Thymus (tissue), 11 donors: ENCODE data around the gene HLCS. TPM values are rescaled to one million over a fixed set of nuclear protein-coding genes. Genes with fewer than 3 reads are reported as not detected.

Experiments used
- DNase-seq, 9 donors: peaks; one replicate each; pipeline ENCODE4 v3.0.0-alpha.2; 2013; ENCODE audit warnings: low spot score in 9 of 9, low read depth in 6 of 9, missing footprints in 1 of 9
- H3K27ac ChIP-seq, 2 donors: one replicate each; pipeline ENCODE4 v1.5.1; 2013; ENCODE audit warnings: control low read depth in 1 of 2, low read depth in 1 of 2, low read length in 1 of 2, mild to moderate bottlenecking in 1 of 2, moderate library complexity in 1 of 2
- H3K27me3 ChIP-seq, 2 donors: one replicate each; pipeline ENCODE4 v1.5.1; 2013; ENCODE audit warnings: low read length in 1 of 2; ENCODE audit not compliant: control insufficient read depth in 2 of 2, insufficient read depth in 1 of 2
- H3K36me3 ChIP-seq, 2 donors: one replicate each; pipeline ENCODE4 v1.5.1; 2013; ENCODE audit warnings: low read length in 1 of 2, mild to moderate bottlenecking in 1 of 2, moderate library complexity in 1 of 2; ENCODE audit not compliant: control insufficient read depth in 2 of 2, insufficient read depth in 2 of 2
- H3K4me1 ChIP-seq, 2 donors: one replicate each; pipeline ENCODE4 v1.5.1; 2013; ENCODE audit warnings: low read length in 2 of 2; ENCODE audit not compliant: control insufficient read depth in 2 of 2, insufficient read depth in 2 of 2
- H3K4me3 ChIP-seq, 2 donors: one replicate each; pipeline ENCODE4 v1.5.1; 2013; ENCODE audit warnings: low read length in 2 of 2, control low read depth in 1 of 2, mild to moderate bottlenecking in 1 of 2
- H3K9me3 ChIP-seq, 2 donors: one replicate each; pipeline ENCODE4 v1.5.1; 2013; ENCODE audit warnings: low read length in 1 of 2, mild to moderate bottlenecking in 1 of 2; ENCODE audit not compliant: control insufficient read depth in 2 of 2, insufficient read depth in 1 of 2
- WGBS: extraction: QIAGEN DNeasy Blood & Tissue Kit; methylation state at CpG from one replicate; pipeline ENCODE4 v1.1.7; 2013; 5-methylcytosine and 5-hydroxymethylcytosine counted together
- polyA plus RNA-seq: library from polyadenylated mRNA; stranded (reverse); fragments of 200-250 nt; gene quantifications from one replicate; pipeline ENCODE4 v1.2.3, GENCODE V29; 2013
- total RNA-seq: library from RNA; stranded (reverse); fragments of 120-200 nt; gene quantifications from one replicate; pipeline ENCODE4 v1.2.4, GENCODE V29; 2013
- donor health status: healthy.

The HLCS gene
- total and polyA plus RNA-seq, 2 donors: 4.6 to 5.4 TPM

DNA sequence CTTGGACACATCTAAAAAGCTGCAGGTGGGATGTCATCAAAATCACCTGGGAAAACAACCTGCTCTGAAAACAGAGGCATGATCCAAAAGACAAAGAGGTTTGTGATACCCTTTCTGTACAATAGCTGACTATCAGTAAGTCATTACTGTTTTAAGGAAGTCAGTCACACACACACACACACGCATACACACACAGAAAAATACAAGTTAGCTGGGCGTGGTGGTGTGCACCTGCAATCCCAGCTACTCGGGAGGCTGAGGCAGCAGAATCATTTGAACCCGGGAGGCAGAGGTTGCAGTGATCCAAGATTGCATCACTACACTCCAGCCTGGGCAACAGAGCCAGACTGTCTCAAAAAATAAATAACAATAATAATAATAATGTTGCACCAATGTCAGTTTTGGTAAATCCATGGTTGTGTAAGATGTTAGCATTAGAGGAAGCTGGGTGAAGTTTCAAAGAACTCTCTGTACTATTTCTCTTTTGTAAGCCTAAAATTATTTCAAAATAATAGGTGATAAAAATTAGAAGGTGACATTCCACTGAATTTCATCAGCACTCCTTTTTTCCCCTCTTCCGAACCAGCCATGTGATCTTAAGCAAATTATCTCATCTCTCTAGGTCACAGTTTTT is 9.9 kb upstream of the HLCS start:
- DNase-seq: no peak
- Histone ChIP-seq H3K4me1 (peaks cover 0 to 3% of the 10 kb centered on the region in 2 donors), H3K4me3 (no peak overlapping the region), H3K36me3 (no peaks in the 10 kb centered on the region), H3K27ac (no peak overlapping the region), H3K27me3 (peaks cover 0 to 23% of the 10 kb centered on the region in 2 donors), H3K9me3 (no peaks in the 10 kb centered on the region)
- 95% methylated on average over 5 of the region's 5 CpGs for WGBS

DNA sequence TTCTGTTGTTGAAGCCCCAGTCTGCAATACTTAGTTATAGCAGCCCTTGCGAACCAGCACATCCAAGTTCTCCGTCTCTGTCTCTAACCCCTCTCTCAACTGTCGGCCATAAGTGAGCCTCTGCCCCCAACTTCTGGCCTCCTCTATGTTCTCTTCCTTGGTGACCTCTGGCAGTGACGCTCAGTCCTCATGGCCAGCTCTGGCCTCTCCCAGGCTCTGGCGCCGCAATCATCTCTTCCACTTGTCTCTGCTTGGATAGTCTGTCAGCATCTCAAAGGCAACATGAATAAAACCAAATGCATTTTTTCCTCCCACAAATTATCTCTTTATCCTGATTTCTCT is 8.4 kb upstream of the HLCS start:
- Histone ChIP-seq H3K27me3 (peaks cover 0 to 8% of the 10 kb centered on the region in 2 donors), H3K36me3 (no peaks in the 10 kb centered on the region), H3K27ac (no peak overlapping the region), H3K9me3 (no peaks in the 10 kb centered on the region), H3K4me3 (no peak overlapping the region), H3K4me1 (no peaks in the 10 kb centered on the region)
- 88% methylated on average over 6 of the region's 6 CpGs for WGBS
- no peak for DNase-seq

DNA sequence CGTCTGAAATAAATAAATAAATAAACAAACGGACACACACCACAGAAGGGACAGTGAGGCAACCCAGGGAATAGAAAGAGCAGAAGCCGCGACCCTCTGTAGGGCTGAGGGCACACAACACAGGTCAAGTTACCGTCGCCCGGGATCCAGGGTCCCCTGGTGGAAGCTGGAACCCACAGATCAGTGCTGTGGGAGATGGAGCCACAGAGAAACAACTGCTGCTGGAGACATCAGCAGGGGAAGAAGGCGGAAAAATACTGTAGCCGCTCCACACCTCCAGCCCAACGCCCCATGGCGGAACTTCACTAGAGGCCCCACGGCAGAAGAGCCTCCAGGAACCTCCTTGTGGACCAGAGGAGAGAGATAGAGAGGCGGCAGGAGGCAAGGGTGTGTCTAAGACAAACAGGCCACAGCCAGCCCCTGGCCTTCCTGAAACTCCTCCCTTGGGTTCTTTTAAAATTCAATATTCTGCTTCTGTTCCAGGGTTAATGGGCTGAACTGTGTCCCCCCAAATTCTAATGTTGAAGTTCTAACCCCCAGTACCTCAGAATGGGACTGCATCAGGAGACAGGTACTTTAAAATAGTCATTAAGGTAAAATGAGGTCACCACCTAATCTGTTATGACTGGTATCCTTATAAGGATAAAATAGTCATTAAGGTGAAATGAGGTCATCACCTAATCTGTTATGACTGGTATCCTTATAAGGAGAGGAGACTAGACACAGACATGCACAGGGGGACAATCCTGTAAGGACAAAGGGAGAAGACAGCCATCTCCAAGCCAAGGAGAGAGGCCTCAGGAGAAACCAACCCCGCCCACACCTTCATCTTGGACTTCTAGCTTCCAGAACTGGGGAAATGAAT is 7.7 kb upstream of the HLCS start:
- Histone ChIP-seq H3K36me3 (no peaks in the 10 kb centered on the region), H3K27me3 (peaks cover 0 to 3% of the 10 kb centered on the region in 2 donors), H3K4me3 (no peak overlapping the region), H3K9me3 (no peaks in the 10 kb centered on the region), H3K4me1 (no peaks in the 10 kb centered on the region), H3K27ac (no peak overlapping the region)
- no peak for DNase-seq
- 93% methylated on average over 14 of the region's 14 CpGs for WGBS

DNA sequence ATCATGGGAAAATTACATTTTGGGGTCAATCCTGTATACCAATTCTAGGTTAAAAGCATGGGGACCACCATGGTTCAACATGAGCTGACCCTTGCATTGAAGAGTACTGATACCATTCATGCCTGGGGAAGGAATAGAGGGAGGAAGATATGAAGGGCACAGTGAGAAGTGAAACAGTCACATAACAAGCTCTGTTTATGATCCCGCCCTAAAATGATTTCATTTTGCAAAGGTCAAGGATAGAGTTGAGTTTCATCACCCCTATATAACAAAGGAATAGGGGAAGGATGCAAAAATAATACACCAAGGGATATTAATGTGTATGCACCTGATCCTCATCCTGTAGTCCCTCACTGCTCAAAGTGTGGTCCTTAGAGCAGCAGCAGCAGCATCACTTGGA is 2.5 kb upstream of the HLCS start:
- Histone ChIP-seq H3K27me3 (no peaks in the 10 kb centered on the region), H3K4me1 (no peaks in the 10 kb centered on the region), H3K9me3 (no peaks in the 10 kb centered on the region), H3K4me3 (no peak overlapping the region), H3K27ac (no peak overlapping the region), H3K36me3 (peaks cover 0 to 2% of the 10 kb centered on the region in 2 donors)
- 97% methylated on average over 1 of the region's 1 CpG for WGBS
- no peak for DNase-seq

DNA sequence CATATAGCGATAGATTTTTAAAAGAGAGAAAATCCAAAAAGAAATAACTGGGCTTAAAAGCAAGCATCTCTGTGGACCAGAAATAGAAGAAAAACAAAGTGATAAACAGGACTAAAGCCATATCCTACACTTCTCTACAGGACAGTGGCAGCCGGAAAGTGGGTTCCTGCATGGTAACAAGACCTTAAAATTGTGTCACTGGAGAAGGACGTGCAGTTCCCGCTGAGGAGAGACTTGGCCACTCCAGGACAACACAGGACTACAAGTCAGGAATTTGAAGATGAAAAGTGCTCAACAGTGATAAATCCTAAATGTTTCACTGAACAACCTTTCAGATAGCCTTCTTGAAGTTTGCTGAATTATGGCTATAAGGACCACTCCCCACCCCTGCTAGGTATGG is 1.9 kb upstream of the HLCS start:
- no peaks in the 10 kb centered on the region for H3K4me1 ChIP-seq
- no peaks in the 10 kb centered on the region for H3K27me3 ChIP-seq
- DNase-seq: no peak
- no peaks in the 10 kb centered on the region for H3K9me3 ChIP-seq
- peaks cover 0 to 2% of the 10 kb centered on the region in 2 donors for H3K36me3 ChIP-seq
- no peak overlapping the region for H3K4me3 ChIP-seq
- 88% methylated on average over 4 of the region's 4 CpGs for WGBS
- no peak overlapping the region for H3K27ac ChIP-seq

DNA sequence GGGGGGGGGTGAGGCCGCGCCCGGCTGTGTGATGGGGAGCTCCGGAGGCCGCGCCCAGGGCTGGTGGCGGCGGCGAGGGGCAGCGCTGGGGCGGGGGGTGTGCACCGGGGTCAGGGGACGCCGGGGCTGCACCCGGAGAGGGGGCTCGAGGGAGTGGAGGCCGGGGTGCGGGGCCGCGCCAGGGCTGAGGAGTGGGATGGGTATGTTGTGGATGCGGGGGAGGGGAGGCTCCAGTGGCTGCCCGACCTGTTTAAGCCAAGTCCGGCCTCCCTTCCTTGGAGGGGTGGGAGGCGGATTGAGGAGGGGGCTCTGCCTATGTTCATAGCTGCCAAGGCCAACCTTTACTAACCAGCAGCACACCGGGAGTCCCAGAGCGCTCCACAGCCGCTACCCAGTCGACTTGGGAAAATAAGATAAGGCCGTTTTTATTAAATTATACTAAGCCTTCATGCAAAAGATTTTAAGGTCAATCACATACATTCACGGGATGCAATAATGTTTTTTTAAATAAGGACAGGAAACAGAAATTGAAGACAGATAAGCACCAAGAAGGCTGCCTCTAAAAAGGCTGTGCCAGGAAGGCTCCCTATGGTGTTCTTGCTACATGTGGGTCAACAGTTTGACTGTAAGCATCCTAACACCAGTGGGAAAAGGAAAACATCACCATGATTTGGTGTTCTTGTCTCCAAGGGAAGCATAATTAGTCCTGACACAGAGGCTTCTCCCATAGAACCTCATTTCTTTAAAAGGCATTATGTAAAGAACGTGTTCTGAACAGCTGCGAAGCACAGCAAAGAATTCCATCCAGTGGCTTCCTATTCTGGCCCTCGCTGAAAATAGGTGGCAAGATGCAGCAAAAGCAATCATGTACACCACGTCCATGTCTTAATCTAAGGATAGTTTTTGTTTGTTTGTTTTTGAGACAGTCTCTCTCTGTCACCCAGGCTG is 626 bp upstream of the HLCS start:
- peak overlapping the region; percentile 40 to 77 for H3K4me3 ChIP-seq
- no peaks in the 10 kb centered on the region for H3K9me3 ChIP-seq
- H3K27ac ChIP-seq: peak overlapping the region in 1 of 2 donors; percentile 52
- 24% methylated on average over 34 of the region's 34 CpGs for WGBS
- DNase-seq: no peak
- no peaks in the 10 kb centered on the region for H3K27me3 ChIP-seq
- H3K36me3 ChIP-seq: peaks cover 0 to 2% of the 10 kb centered on the region in 2 donors
- no peaks in the 10 kb centered on the region for H3K4me1 ChIP-seq

DNA sequence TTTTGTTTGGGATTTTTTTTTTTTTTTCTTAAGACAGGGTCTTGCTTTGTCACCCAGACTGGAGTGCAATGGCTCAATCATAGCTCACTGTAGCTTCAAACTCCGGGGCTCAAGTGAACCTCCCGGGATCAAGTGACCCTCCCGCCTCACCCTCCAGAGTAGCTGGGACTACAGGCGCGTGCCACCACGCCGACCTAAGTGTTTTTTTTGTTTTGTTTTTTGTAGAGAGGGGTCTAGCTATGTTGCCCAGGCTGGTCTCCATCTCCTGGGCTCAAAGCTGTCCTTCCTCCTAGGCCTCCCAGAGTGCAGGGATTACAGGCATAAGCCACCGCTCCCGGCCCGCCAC is 776 bp downstream of the HLCS start:
- 52% methylated on average over 10 of the region's 10 CpGs for WGBS
- peak overlapping the region in 1 of 2 donors; percentile 83 for H3K27ac ChIP-seq

DNA sequence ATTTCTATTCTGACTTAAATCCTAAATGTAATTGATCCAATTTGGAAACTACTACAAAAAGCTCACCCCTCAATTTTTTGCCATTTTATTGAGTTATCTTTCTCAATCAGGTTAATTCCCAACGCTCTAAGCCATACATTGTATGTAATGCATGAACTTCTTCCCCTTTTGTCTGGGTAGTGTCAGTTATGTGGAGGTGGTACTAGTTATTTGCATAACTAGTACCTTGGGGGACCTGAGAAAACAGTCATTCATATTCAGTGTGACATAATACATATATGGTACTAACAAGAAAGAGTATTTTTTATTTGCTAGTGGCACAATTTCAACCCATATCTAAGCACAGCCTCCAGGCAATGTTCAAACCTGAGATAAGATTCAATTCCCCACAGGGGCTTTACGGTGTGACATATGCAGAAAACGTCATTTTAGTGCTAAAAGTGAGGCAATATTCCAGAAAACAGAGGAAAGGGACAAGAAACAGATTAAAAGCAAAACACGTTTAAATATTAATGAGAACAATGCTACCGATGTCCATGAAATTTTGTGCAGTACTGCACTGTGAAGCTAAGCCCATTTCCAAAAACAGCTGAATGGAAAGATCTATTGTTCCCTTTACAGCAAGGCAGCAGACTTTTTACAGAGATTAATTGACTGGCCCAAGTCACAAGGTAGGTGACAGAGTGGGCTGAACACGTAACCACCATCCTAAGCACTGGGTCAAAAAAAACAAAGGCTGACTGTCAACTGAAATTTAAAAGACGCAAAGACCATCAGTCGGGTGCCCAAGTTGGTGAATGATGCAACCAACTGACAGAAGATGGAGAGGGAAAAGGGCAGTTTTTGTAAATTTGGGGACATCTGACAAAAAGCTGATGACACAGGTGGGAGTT is 1.4 kb downstream of the HLCS start:
- H3K36me3 ChIP-seq: peaks cover 2 to 5% of the 10 kb centered on the region in 2 donors
- no peak for DNase-seq
- 94% methylated on average over 8 of the region's 8 CpGs for WGBS
- no peak overlapping the region for H3K4me3 ChIP-seq
- no peaks in the 10 kb centered on the region for H3K4me1 ChIP-seq
- H3K9me3 ChIP-seq: no peaks in the 10 kb centered on the region
- H3K27me3 ChIP-seq: no peaks in the 10 kb centered on the region
- H3K27ac ChIP-seq: no peak overlapping the region

More for the DNA sequence above, 776 bp downstream of the HLCS start:
- Histone ChIP-seq H3K4me1 (no peaks in the 10 kb centered on the region), H3K4me3 (peak overlapping the region; percentile 52 to 77), H3K9me3 (no peaks in the 10 kb centered on the region), H3K36me3 (peaks cover 1 to 2% of the 10 kb centered on the region in 2 donors), H3K27me3 (no peaks in the 10 kb centered on the region)
- no peak for DNase-seq
